Hepatocyte (in vitro differentiated cells): ENCODE measurements around the gene TMEM89.

ENCODE experiments used
- EZH2 ChIP-seq: fragments of 200-600 bp; sonication (generic); IDR thresholded peaks from 2 replicates; pipeline ENCODE4 v1.6.1; 2016; ENCODE audit warnings: antibody characterized with exemption, mild to moderate bottlenecking, borderline replicate concordance
- EZH2phosphoT487 ChIP-seq: fragments of 200-600 bp; sonication (generic); IDR thresholded peaks from one replicate; pipeline ENCODE4 v1.6.1; 2018; ENCODE audit warnings: antibody characterized with exemption, mild to moderate bottlenecking, low read depth, moderate library complexity; ENCODE audit not compliant: unreplicated experiment, severe bottlenecking
- TF ChIP-seq, protein P1 (sequence below): fragments of 200-600 bp; sonication (generic); IDR thresholded peaks from 2 replicates; pipeline ENCODE4 v1.5.1; 2016; ENCODE audit warnings: antibody characterized with exemption, mild to moderate bottlenecking; ENCODE audit not compliant: poor library complexity

DNA sequence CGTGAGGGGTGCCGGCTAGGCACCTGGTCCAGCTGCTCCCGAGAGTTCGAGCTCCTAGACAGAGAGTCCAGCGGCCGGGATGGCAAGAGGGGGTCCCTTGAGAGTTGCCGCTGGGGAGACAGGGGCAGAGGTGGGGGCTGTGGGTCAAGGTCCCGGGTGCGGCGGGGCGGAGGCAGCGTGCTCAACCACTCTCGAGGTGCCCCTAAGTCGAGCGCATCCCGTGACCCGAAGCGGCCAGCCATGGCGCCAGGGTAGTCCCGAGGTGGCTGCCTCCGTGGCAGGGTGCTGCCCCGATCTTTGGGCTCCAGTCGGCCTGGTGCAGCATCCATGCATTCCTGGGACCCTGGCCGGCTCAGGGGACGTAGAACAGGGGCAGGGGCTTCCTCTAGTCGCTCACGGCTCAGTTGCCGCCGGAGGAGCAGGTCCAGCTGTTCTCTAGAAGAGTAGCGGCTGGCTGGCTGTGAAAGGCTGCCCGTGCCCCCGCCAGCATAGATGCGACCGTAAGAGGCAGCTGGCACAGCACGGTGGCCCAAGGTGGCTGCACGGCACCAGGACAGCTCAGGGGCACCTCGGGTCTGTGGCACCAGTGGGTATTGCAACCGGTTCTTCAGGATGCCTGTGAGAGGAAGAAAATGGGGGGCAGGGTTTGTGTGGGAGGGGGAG, 18.5 kb upstream of the TMEM89 start:
- TF ChIP-seq, protein P1, sequence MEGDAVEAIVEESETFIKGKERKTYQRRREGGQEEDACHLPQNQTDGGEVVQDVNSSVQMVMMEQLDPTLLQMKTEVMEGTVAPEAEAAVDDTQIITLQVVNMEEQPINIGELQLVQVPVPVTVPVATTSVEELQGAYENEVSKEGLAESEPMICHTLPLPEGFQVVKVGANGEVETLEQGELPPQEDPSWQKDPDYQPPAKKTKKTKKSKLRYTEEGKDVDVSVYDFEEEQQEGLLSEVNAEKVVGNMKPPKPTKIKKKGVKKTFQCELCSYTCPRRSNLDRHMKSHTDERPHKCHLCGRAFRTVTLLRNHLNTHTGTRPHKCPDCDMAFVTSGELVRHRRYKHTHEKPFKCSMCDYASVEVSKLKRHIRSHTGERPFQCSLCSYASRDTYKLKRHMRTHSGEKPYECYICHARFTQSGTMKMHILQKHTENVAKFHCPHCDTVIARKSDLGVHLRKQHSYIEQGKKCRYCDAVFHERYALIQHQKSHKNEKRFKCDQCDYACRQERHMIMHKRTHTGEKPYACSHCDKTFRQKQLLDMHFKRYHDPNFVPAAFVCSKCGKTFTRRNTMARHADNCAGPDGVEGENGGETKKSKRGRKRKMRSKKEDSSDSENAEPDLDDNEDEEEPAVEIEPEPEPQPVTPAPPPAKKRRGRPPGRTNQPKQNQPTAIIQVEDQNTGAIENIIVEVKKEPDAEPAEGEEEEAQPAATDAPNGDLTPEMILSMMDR, result no peak
- TF ChIP-seq EZH2 (no peak), EZH2phosphoT487 (no peak)
